Prostate gland (tissue), 2 donors: ENCODE results near the gene PODN. TPM values are rescaled to one million over a fixed set of nuclear protein-coding genes. Genes with fewer than 3 reads are reported as not detected.

Experiments
- DNase-seq: peaks from one replicate; pipeline ENCODE4 v3.0.0-alpha.2; 2019; ENCODE audit warnings: low spot score
- H3K27ac ChIP-seq, 2 donors: fragments of 200-600 bp; sonication (generic); 2 replicates each; pipeline ENCODE4 v1.5.1; 2017 to 2019
- H3K27me3 ChIP-seq: fragments of 200-600 bp; sonication (generic); replicated peaks from 2 replicates; pipeline ENCODE4 v1.5.1; 2019; ENCODE audit not compliant: insufficient read depth
- H3K36me3 ChIP-seq, 2 donors: fragments of 200-600 bp; sonication (generic); 1 replicate in 1 of 2; 2 replicates in 1 of 2; pipeline versions ENCODE4 v1.5.1 to v1.8.1; 2017 to 2019
- H3K4me1 ChIP-seq: fragments of 200-600 bp; sonication (generic); replicated peaks from 2 replicates; pipeline ENCODE4 v1.5.1; 2019
- H3K4me3 ChIP-seq, 2 donors: fragments of 200-600 bp; sonication (generic); 2 replicates each; pipeline ENCODE4 v1.5.1; 2017 to 2019
- H3K9me3 ChIP-seq: fragments of 200-600 bp; sonication (generic); 2 replicates; pipeline ENCODE4 v1.5.1; 2017
- POLR2A ChIP-seq: fragments of 450-650 bp; IDR thresholded peaks from one replicate; pipeline ENCODE4 v1.6.1; 2016; ENCODE audit warnings: antibody characterized with exemption, mild to moderate bottlenecking
- POLR2AphosphoS5 ChIP-seq: sonication (generic); formaldehyde crosslinking; IDR thresholded peaks from one replicate; pipeline ENCODE4 v1.6.1; 2017; ENCODE audit warnings: antibody characterized with exemption
- WGBS: methylation state at CpG from one replicate; pipeline ENCODE4 v1.1.5; 2018; 5-methylcytosine and 5-hydroxymethylcytosine counted together
- intact Hi-C: fragments of 100-400 bp; cut with DNase I; formaldehyde crosslinking; loops from one replicate; pipeline ENCODE4 v1.14.2; 2022
- total RNA-seq, 2 donors: library from RNA; depleted of rRNA; stranded (reverse); fragments of >200 nt; gene quantifications; one replicate each; pipeline ENCODE4 v1.1.0, GENCODE V29; 2016
- TF ChIP-seq, protein P1 (sequence below), 4 experiments: fragments of 200-600 bp in 2 of 4; fragments of 450-650 bp in 2 of 4; sonication (generic) in 2 of 4; IDR thresholded peaks; 1 replicate in 3 of 4; 2 replicates in 1 of 4; pipeline ENCODE4 v1.5.1; 2016 to 2019; ENCODE audit warnings: antibody characterized with exemption in 4 of 4, mild to moderate bottlenecking in 2 of 4, moderate library complexity in 2 of 4

Gene PODN
- total RNA-seq, 2 donors from 2014 or later = 11.6 to 92.7 TPM

DNA sequence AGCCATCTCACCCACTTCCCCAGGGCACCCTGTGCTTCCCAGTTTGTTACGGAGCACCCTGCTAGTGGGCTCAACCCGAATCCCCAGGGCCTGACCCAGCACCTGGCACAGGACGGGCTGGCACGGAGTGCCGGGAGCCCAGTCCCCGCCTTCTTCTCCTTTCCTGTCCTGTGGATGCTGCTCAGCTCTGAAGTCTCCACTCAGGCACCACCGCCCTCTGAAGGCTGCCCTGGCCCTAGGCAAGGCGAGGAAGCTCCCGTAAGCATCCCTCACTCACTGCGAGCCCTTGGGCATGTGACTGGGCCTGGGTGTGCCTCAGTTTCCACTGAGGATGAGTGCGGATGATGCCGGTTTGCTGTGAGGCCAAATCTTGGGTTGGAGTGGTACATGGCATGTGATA lies 58.6 kb downstream of the PODN start:
- WGBS = 83% methylated on average over 12 of the region's 12 CpGs
- Histone ChIP-seq H3K27me3 (no peaks in the 10 kb centered on the region), H3K9me3 (no peaks in the 10 kb centered on the region), H3K4me1 (no peaks in the 10 kb centered on the region), H3K27ac (no peak overlapping the region), H3K4me3 (no peak overlapping the region), H3K36me3 (no peaks in the 10 kb centered on the region)
- intact Hi-C loops = no loop called here
- TF ChIP-seq POLR2A = no peak
- TF ChIP-seq, protein P1, sequence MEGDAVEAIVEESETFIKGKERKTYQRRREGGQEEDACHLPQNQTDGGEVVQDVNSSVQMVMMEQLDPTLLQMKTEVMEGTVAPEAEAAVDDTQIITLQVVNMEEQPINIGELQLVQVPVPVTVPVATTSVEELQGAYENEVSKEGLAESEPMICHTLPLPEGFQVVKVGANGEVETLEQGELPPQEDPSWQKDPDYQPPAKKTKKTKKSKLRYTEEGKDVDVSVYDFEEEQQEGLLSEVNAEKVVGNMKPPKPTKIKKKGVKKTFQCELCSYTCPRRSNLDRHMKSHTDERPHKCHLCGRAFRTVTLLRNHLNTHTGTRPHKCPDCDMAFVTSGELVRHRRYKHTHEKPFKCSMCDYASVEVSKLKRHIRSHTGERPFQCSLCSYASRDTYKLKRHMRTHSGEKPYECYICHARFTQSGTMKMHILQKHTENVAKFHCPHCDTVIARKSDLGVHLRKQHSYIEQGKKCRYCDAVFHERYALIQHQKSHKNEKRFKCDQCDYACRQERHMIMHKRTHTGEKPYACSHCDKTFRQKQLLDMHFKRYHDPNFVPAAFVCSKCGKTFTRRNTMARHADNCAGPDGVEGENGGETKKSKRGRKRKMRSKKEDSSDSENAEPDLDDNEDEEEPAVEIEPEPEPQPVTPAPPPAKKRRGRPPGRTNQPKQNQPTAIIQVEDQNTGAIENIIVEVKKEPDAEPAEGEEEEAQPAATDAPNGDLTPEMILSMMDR (IDR thresholded peaks at IDR 0.05) = no peak
- TF ChIP-seq POLR2AphosphoS5 = no peak
- DNase-seq = no peak

DNA sequence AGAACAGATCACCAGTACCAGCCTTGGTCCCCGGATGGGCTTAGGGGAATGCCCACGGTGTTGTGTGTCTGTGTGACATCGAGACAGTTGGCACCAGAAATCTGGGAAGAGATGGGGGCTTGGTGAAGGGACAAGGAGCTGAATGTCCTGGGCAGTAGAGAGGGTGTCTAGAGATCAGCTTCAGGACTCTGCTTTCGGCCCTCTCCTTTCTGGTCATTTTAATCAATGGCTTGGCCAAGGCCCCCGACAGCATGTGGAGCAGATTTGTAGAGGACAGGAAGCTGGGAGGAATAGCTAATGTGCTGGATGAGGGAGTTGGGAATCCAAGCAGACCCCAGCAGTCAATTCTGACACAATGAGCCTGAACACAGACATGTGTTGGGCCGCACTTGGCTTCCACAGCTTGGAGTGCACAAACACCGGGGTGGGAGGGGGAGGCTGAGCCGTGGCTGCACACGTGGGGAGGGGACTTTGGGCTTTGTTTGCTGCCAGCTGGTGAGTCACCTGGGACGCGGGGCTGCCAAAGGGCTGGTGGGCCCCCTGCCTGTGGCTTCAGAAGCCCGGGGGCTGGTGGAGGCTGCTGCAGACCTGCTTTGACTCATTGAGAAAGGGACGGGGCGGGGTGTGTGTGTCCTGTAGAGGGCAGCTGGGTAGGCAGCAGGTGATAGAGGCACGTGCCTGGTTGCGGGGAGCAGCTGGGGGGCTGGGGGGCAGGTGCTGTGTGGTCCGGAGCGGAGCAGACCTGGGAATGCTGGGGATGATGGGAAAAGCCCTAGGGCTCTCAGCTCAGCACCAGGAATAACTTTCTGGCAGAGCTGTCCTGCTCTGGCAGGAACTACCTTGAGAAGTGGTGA lies 59.5 kb downstream of the PODN start:
- 44% methylated on average over 17 of the region's 18 CpGs for WGBS
- intact Hi-C loops = no loop called here
- no peak for DNase-seq
- H3K4me3 ChIP-seq = no peak overlapping the region
- no peaks in the 10 kb centered on the region for H3K9me3 ChIP-seq
- TF ChIP-seq, protein P1 (IDR thresholded peaks at IDR 0.05) = no peak
- TF ChIP-seq POLR2A (no peak), POLR2AphosphoS5 (no peak)
- no peaks in the 10 kb centered on the region for H3K27me3 ChIP-seq
- no peaks in the 10 kb centered on the region for H3K4me1 ChIP-seq
- H3K27ac ChIP-seq = no peak overlapping the region
- H3K36me3 ChIP-seq = no peaks in the 10 kb centered on the region

GRCh38 chr1:53122201-53122885 lies 60.3 kb downstream of the PODN start:
- H3K4me3 ChIP-seq = no peak overlapping the region
- H3K27me3 ChIP-seq = no peaks in the 10 kb centered on the region
- H3K4me1 ChIP-seq = no peaks in the 10 kb centered on the region
- H3K36me3 ChIP-seq = no peaks in the 10 kb centered on the region
- intact Hi-C loops = no loop called here
- no peak for DNase-seq
- H3K27ac ChIP-seq = peak overlapping the region; percentile 24 to 41
- H3K9me3 ChIP-seq = no peaks in the 10 kb centered on the region
- WGBS = 65% methylated on average over 10 of the region's 10 CpGs
- TF ChIP-seq POLR2AphosphoS5 = no peak
- TF ChIP-seq, protein P1 (IDR thresholded peaks at IDR 0.05) = no peak
- no peak for TF ChIP-seq POLR2A

- H3K4me1 ChIP-seq = no peaks in the 10 kb centered on the region
- intact Hi-C loops = no loop called here
- 84% methylated on average over 5 of the region's 7 CpGs for WGBS
These were observed 61.0 kb downstream of the PODN start for GRCh38 chr1:53122961-53123413.

More at GRCh38 chr1:53122961-53123413, 61.0 kb downstream of the PODN start:
- no peak for DNase-seq
- TF ChIP-seq POLR2A = no peak
- TF ChIP-seq POLR2AphosphoS5 = no peak
- TF ChIP-seq, protein P1 (IDR thresholded peaks at IDR 0.05) = no peak
- no peak overlapping the region for H3K4me3 ChIP-seq
- no peaks in the 10 kb centered on the region for H3K36me3 ChIP-seq
- peak overlapping the region; percentile 24 to 41 for H3K27ac ChIP-seq
- H3K27me3 ChIP-seq = no peaks in the 10 kb centered on the region
- no peaks in the 10 kb centered on the region for H3K9me3 ChIP-seq
